Measurements from ENCODE around the gene TAGLN2.
A peak's percentile ranks its signal among the peaks of the same experiment; 100 is the strongest.

Gene TAGLN2

DNA sequence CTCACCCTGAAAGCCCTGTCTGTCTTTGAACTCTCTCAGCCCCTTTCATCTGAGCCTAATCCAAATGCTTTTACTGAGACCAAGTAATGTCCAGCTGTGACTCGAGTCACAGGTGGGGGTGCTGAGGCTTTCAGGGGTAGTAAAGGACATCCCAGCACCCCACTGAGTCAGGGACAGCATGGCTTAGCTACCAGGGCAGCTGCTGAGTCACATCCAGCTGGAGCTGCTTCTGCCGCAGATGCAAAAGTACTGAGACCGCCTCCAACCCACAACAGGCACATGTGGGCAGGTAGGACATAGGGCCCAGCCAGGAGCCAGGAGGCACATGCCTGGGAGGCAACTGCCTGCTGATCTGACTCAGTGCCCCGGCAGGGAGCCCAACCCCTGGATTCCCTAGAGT lies 56.1 kb downstream of the TAGLN2 start:
- no peak for DNase-seq

DNA sequence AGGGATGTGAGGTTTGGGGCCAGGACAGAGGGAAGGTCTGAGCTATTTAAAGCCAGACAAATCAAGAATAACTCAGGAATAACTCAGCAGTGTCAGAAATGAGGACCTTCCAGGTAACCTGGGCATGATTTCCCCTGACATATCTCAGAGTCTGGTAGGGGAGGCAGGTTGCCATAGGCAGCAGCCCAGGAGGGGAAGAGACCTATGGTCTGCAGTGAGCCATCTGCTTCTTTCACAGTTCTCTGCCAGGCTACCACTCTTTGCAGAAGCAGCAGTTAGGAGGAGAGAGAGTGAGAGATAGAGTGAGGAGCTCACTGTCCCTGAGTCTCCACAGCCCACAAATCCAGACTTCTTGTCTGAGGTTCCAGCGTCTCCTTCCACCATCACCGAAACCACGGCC lies 56.5 kb downstream of the TAGLN2 start:
- peak in 1 of 2 experiments; percentile 68 for DNase-seq

Measured in cerebellar nuclear complex (tissue), 1 donor.